Transverse colon (tissue), 4 donors: ENCODE measurements around the gene ZNF423.

Source experiments
- CTCF ChIP-seq, 5 experiments: fragments of 200-600 bp in 3 of 5; fragments of 450-650 bp in 2 of 5; sonication (generic) in 3 of 5; IDR thresholded peaks; 1 replicate in 2 of 5; 2 replicates in 3 of 5; pipeline ENCODE4 v1.5.1; 2016 to 2017; ENCODE audit warnings: antibody characterized with exemption in 5 of 5, inconsistent platforms in 3 of 5, mild to moderate bottlenecking in 2 of 5, moderate library complexity in 1 of 5
- EP300 ChIP-seq: sonication (generic); formaldehyde crosslinking; IDR thresholded peaks from one replicate; pipeline ENCODE4 v1.6.1; 2017; ENCODE audit warnings: antibody characterized with exemption, low read depth
- POLR2A ChIP-seq: fragments of 450-650 bp; IDR thresholded peaks from one replicate; pipeline ENCODE4 v1.6.1; 2016; ENCODE audit warnings: antibody characterized with exemption, mild to moderate bottlenecking, moderate library complexity
- POLR2AphosphoS5 ChIP-seq, 3 donors: sonication (generic); formaldehyde crosslinking; IDR thresholded peaks; one replicate each; pipeline ENCODE4 v1.6.1; 2016; ENCODE audit warnings: antibody characterized with exemption in 3 of 3

GRCh38 chr16:49491106-49491670, 364.7 kb downstream of the ZNF423 start:
- TF ChIP-seq CTCF (IDR thresholded peaks at IDR 0.05), result no peak
- TF ChIP-seq EP300, result no peak
- no peak for TF ChIP-seq POLR2A
- TF ChIP-seq POLR2AphosphoS5 (IDR thresholded peaks at IDR 0.05), result no peak
